ENCODE measurements around the gene HEATR5A. TPM values are rescaled to one million over a fixed set of nuclear protein-coding genes. Genes with fewer than 3 reads are reported as not detected.
A peak's percentile ranks its signal among the peaks of the same experiment; 100 is the strongest.

The HEATR5A gene
- total and polyA plus RNA-seq, 10 of the 15 experiments (the other 5 are each of a cell fraction or from before 2014, with no cell fraction given): 5.1 to 37.1 (median 13.8) TPM

DNA sequence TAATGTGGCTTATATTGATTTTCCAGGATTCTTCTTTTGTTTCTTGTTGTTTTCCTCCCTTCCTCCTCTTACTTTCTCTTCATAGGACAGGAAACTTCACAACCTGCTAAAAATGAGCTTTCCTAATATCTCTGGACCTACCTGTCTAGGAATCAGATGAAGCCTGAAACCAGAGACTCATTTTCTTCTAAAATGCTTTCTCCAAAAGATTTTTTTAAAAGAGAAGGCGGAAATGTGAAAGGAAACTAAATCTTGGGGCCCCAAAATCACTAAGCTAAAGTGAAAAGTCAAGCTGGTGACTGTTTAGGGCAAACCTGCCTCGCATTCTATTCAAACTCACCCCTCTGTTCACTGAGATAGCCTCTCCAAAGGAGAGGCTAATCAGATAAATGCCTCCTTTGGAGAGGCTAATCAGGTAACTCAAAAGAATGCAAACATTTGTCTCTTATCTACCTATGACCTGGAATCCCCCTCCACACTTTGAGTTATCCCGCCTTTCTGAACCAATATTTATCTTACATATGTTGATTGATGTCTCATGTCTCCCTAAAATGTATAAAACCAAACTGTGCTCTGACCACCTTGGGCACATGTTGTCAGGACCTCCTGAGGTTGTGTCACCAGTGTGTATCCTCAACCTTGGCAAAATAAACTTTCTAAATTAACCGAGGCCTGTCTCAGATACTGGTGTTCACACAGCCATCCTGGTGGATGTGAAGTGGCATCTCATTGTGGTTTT lies 140.0 kb downstream of the HEATR5A start:
- Histone ChIP-seq H3K36me3 (ENCODE audit: control insufficient read depth in 2 of 2, insufficient read depth in 2 of 2, low read length in 1 of 2) (no peaks in the 10 kb centered on the region), H2AFZ (ENCODE audit: control insufficient read depth, low read depth, low read length) (0 out of 2 replicates have a peak overlapping the region, but pooled peaks have one; percentile 28), H3K79me2 (ENCODE audit: control insufficient read depth, insufficient read depth, low read length) (no peaks in the 10 kb centered on the region), H4K20me1 (ENCODE audit: control insufficient read depth, insufficient read depth) (no peaks in the 10 kb centered on the region), H3K27me3 (replicated peaks in 1 of 2; ENCODE audit: control insufficient read depth in 2 of 2, insufficient read depth in 2 of 2, low read length in 1 of 2) (no peaks in the 10 kb centered on the region), H3K4me3 (no peak overlapping the region), H3K4me1 (ENCODE audit: control insufficient read depth, insufficient read depth, low read length) (peaks cover 9% of the 10 kb centered on the region), H3K9me3 (replicated peaks; ENCODE audit: control insufficient read depth, insufficient read depth, low read length) (no peaks in the 10 kb centered on the region; the same call in 2 of the 3 replicates), H3K27ac (ENCODE audit: control insufficient read depth, insufficient read depth) (no peak overlapping the region), H3K9ac (ENCODE audit: control insufficient read depth, insufficient read depth, low read length) (no peak overlapping the region), H3K4me2 (ENCODE audit: control insufficient read depth, insufficient read depth) (no peak overlapping the region)
- intact Hi-C loops (cut with micrococcal nuclease; ENCODE audit: unreplicated experiment): no loop called here
- no peak for ATAC-seq
- TF ChIP-seq NBN (IDR thresholded peaks at IDR 0.05): no peak
- in situ Hi-C loops (cut with MboI): no loop called here
- FAIRE-seq: no peak
- no peak for DNase-seq (ENCODE audit: low read depth, low spot score)
- SMC1A ChIA-PET (ENCODE audit: uncharacterized antibody, unreplicated experiment): interaction anchor here (0.9 kb wide), 1 partner anchor 39 kb away, joined by 3 read pairs; no protein-coding TSS in a partner anchor
- RAD21 ChIA-PET (ENCODE audit: unreplicated experiment): interaction anchor here (0.9 to 1.1 kb wide), 2 partner anchors 72 to 74 kb away, joined by 3 read pairs; no protein-coding TSS in a partner anchor
- WGBS (ENCODE audit: insufficient coverage, insufficient replicate concordance, low lambda C conversion rate, missing lambda C conversion rate): 50% methylated on average over 4 of the region's 4 CpGs
- no TSS peak for BruUV-seq (replicated peaks)
- CTCF ChIA-PET: interaction anchor here (0.7 kb wide), 1 partner anchor 1047 kb away, joined by 3 read pairs; no protein-coding TSS in a partner anchor
- POLR2A ChIA-PET: interaction anchor here (0.6 to 0.7 kb wide), 3 partner anchors 32 to 205 kb away, joined by 3 to 5 read pairs (median 5); no protein-coding TSS in a partner anchor

DNA sequence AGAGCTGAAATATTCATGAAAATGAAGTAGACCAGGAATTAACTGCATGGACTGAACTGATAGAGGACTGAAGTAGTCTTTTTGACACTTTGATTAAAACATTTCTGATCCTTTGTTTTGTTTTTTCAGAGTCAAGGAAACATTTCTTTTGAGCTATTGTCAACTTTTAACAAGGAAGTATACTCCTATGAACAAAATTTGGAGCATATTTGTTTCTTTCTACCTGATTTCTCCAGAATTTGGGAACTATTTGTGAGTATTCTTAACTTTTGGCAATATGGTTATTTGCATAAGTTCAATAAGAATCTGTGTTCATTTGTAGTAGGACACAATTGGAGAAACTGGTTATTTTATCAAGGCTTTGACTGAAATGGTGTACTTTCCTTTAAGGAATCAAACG lies 141.5 kb downstream of the HEATR5A start:
- H3K9ac ChIP-seq (ENCODE audit: control insufficient read depth, insufficient read depth, low read length): no peak overlapping the region
- FAIRE-seq (no peak), DNase-seq (ENCODE audit: low read depth, low spot score) (no peak), ATAC-seq (no peak)
- H3K4me2 ChIP-seq (ENCODE audit: control insufficient read depth, insufficient read depth): no peak overlapping the region
- no peaks in the 10 kb centered on the region for H3K27me3 ChIP-seq (replicated peaks in 1 of 2; ENCODE audit: control insufficient read depth in 2 of 2, insufficient read depth in 2 of 2, low read length in 1 of 2)
- POLR2A ChIA-PET: no interaction called here
- no peaks in the 10 kb centered on the region for H4K20me1 ChIP-seq (ENCODE audit: control insufficient read depth, insufficient read depth)
- H3K79me2 ChIP-seq (ENCODE audit: control insufficient read depth, insufficient read depth, low read length): no peaks in the 10 kb centered on the region
- in situ Hi-C loops (cut with MboI) (no loop called here), intact Hi-C loops (cut with micrococcal nuclease; ENCODE audit: unreplicated experiment) (no loop called here)
- H2AFZ ChIP-seq (ENCODE audit: control insufficient read depth, low read depth, low read length): no peak overlapping the region
- no peaks in the 10 kb centered on the region; the same call in 2 of the 3 replicates for H3K9me3 ChIP-seq (replicated peaks; ENCODE audit: control insufficient read depth, insufficient read depth, low read length)
- peaks cover 4% of the 10 kb centered on the region for H3K4me1 ChIP-seq (ENCODE audit: control insufficient read depth, insufficient read depth, low read length)
- WGBS (ENCODE audit: insufficient coverage, insufficient replicate concordance, low lambda C conversion rate, missing lambda C conversion rate): 0% methylated on average over 1 of the region's 1 CpG
- H3K4me3 ChIP-seq: no peak overlapping the region
- RAD21 ChIA-PET (ENCODE audit: unreplicated experiment): no interaction called here
- SMC1A ChIA-PET (ENCODE audit: uncharacterized antibody, unreplicated experiment): no interaction called here
- H3K27ac ChIP-seq (ENCODE audit: control insufficient read depth, insufficient read depth): no peak overlapping the region
- BruUV-seq (replicated peaks): no TSS peak
- no peaks in the 10 kb centered on the region for H3K36me3 ChIP-seq (ENCODE audit: control insufficient read depth in 2 of 2, insufficient read depth in 2 of 2, low read length in 1 of 2)
- CTCF ChIA-PET: no interaction called here
- TF ChIP-seq SIX5 (IDR thresholded peaks at IDR 0.05; ENCODE audit: low read depth, low read length, severe bottlenecking) (no peak), EED (IDR thresholded peaks at IDR 0.05; ENCODE audit: low read depth) (no peak)
- TF ChIP-seq, protein P1, sequence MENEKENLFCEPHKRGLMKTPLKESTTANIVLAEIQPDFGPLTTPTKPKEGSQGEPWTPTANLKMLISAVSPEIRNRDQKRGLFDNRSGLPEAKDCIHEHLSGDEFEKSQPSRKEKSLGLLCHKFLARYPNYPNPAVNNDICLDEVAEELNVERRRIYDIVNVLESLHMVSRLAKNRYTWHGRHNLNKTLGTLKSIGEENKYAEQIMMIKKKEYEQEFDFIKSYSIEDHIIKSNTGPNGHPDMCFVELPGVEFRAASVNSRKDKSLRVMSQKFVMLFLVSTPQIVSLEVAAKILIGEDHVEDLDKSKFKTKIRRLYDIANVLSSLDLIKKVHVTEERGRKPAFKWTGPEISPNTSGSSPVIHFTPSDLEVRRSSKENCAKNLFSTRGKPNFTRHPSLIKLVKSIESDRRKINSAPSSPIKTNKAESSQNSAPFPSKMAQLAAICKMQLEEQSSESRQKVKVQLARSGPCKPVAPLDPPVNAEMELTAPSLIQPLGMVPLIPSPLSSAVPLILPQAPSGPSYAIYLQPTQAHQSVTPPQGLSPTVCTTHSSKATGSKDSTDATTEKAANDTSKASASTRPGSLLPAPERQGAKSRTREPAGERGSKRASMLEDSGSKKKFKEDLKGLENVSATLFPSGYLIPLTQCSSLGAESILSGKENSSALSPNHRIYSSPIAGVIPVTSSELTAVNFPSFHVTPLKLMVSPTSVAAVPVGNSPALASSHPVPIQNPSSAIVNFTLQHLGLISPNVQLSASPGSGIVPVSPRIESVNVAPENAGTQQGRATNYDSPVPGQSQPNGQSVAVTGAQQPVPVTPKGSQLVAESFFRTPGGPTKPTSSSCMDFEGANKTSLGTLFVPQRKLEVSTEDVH (IDR thresholded peaks at IDR 0.05; ENCODE audit: low read depth, partially characterized antibody): no peak
- TF ChIP-seq, protein P2, sequence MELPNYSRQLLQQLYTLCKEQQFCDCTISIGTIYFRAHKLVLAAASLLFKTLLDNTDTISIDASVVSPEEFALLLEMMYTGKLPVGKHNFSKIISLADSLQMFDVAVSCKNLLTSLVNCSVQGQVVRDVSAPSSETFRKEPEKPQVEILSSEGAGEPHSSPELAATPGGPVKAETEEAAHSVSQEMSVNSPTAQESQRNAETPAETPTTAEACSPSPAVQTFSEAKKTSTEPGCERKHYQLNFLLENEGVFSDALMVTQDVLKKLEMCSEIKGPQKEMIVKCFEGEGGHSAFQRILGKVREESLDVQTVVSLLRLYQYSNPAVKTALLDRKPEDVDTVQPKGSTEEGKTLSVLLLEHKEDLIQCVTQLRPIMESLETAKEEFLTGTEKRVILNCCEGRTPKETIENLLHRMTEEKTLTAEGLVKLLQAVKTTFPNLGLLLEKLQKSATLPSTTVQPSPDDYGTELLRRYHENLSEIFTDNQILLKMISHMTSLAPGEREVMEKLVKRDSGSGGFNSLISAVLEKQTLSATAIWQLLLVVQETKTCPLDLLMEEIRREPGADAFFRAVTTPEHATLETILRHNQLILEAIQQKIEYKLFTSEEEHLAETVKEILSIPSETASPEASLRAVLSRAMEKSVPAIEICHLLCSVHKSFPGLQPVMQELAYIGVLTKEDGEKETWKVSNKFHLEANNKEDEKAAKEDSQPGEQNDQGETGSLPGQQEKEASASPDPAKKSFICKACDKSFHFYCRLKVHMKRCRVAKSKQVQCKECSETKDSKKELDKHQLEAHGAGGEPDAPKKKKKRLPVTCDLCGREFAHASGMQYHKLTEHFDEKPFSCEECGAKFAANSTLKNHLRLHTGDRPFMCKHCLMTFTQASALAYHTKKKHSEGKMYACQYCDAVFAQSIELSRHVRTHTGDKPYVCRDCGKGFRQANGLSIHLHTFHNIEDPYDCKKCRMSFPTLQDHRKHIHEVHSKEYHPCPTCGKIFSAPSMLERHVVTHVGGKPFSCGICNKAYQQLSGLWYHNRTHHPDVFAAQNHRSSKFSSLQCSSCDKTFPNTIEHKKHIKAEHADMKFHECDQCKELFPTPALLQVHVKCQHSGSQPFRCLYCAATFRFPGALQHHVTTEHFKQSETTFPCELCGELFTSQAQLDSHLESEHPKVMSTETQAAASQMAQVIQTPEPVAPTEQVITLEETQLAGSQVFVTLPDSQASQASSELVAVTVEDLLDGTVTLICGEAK (IDR thresholded peaks at IDR 0.05; ENCODE audit: borderline replicate concordance): no peak
- TF ChIP-seq, protein P3, sequence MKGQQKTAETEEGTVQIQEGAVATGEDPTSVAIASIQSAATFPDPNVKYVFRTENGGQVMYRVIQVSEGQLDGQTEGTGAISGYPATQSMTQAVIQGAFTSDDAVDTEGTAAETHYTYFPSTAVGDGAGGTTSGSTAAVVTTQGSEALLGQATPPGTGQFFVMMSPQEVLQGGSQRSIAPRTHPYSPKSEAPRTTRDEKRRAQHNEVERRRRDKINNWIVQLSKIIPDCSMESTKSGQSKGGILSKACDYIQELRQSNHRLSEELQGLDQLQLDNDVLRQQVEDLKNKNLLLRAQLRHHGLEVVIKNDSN (IDR thresholded peaks at IDR 0.05; ENCODE audit: borderline replicate concordance, extremely low read length, insufficient read depth, low read depth, low read length): no peak
